Mucosa of gallbladder (tissue), 1 donor: ENCODE results near the gene ACAD8. TPM values are rescaled to one million over a fixed set of nuclear protein-coding genes. Genes with fewer than 3 reads are reported as not detected.
"Not testable (repeated sequence)": the region's sequence is repeated elsewhere in the genome, so short reads cannot be mapped to it uniquely, and the experiment has no call there.

Experiments
- DNase-seq: peaks from one replicate; pipeline ENCODE4 v3.0.0-alpha.2; 2020; ENCODE audit warnings: low spot score
- total RNA-seq: library from RNA; stranded (reverse); gene quantifications from one replicate; pipeline ENCODE4 v1.2.1, GENCODE V29; 2021
- donor health status: DM: no; HTN: no; CAD: no.

ACAD8 gene
- total RNA-seq, 1 donor from 2014 or later, result 29.7 TPM

DNA sequence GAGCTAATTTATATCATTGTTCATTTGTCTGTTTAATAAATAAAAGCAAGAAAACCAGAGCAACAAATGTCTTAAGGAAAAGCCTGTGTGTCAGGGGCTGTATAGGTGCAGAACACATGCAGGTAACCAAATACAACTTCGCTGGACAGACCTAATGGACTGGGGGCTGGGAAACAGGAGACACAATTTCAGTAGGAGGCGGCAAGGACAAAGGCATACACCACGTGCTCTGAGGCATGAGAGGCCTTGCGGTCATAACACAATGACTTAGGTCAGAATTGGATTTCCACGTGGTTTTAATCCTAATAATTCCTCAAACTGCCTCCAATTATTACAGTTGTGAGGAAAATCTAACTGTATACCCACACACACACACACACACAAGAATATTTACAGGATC, 14.1 kb downstream of the ACAD8 start:
- no peak for DNase-seq

GRCh38 chr11:134267966-134268365, 14.6 kb downstream of the ACAD8 start:
- no peak for DNase-seq

DNA sequence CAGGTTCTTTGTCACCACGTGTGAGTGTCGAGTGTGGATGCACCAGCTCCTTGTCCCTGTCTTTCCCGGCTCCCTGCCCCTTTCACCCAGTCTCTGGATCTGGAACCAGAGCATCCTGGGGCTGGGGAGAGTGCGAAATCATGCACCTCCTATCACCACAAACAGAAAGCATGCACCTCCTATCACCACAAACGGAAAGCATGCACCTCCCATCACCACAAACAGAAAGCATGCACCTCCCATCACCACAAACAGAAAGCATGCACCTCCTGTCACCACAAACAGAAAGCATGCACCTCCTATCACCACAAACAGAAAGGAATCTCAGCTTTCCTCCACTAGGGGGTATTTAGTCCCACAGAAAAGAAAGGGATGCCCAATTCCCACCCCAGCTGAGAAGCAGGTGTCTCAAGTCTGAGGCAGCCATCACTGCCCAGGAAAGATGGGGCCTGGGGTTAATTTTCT, 16.9 kb downstream of the ACAD8 start:
- no peak for DNase-seq

- no peak for DNase-seq
These were observed 18.6 kb downstream of the ACAD8 start for GRCh38 chr11:134271978-134272377.

DNA sequence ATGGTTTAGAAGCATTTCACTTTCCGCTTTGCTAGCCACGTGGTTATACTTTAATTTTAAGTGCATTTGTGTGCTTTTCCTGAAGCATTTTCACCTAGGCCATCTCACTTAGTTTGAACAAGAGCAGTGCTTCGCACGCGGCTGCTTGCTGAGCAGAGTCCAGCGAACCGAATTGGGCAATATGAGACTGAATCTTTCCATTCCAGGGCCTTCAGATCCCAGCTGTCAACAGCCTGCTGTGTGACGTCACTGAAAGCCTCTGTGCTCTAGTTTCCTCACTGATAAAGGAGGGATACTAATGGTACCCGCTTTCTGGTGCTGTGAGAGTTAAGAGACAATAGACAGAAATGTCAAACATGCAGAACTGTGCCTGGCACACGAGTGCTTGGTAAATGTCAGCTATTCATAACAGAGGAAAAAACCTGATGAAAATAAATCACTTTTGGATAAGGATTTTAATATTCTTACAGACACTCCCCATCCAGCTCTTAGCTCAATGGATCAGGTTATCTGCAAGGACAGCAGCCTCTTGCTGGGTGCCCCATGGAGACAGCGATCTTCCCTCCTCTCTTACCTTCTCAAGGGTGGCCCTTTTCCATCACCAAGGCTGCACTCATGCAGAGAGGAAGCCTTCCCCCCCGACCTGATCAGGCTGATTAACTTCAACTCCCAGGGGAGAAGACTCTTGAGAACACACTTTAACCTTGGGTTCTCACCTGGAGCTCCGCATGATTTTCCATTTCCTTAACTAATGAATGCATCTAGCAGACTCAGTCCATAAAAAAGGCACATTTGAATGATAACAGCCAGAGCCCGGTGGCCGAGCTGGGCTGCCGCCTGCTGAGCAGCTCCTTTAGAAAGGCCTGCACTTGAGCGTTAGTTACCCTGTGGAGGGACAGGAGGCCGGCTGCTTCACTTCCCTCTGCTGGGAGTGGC, 19.3 kb downstream of the ACAD8 start:
- DNase-seq, result no peak

GRCh38 chr11:134273317-134273712, 19.9 kb downstream of the ACAD8 start:
- DNase-seq, result no peak

DNA sequence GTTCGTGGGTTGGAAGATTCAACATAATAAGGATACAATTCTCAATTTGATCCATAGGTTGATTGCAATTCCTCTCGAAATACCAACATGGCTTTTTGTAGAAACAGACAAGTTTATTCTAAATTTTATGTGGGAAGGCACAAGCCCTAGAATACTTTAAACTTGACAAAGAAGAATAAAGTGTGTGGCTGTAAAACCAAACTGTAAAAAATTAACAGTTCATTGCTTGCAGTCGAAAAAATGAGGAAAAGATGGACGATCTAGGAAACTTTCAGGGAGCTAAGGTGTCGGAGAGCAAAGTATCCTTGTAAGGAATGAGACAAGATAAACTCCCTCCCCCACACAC, 21.8 kb downstream of the ACAD8 start:
- DNase-seq, result no peak

DNA sequence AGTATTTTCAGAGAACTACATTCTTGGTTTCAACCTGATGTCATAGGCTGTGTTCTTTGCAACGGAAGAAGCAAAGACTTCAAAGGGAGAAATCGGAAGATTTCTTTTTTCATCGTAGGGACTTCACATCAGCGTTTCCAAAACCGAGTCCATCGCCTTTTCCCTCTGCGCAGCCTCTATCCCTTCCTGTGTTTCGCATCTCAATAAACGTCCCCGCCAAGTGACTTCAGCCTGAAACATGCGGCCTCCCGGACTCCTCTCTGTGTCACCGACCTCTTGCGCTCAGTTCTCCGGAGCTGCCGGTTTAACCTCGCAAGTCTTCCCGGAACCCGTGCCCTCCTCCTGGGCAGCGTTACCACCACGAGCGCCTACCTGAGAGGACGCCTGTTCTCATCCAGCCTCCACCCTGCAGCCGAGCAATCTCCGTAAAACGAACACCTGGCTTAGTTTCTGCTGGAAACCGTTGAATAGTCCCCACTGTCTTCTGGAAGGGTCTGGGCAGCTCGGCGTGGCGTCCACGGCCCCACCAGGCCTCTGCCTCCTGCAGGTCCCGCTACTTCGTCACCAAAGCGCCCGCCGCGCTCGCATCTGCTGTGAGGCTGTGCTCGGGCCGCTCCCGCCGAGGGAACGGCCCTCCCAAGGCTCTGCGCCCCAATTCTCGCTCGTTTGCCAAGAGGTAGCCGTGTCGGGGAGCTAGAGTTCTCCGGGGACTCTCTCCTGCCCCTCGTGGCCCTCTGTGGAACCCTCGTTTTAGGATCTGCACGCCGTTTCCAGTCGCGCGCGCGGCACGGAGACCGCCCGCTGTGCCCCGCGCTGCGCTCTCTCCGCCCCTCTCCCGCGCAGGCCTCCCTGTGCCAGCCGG, 22.4 kb downstream of the ACAD8 start, which contains the start of gene GLB1L3:
GLB1L3 (plus strand) TSS at position 846 of the 862 bp plus-strand sequence. CDS start 362 bp downstream, outside the sequence.
- DNase-seq, result no peak

DNA sequence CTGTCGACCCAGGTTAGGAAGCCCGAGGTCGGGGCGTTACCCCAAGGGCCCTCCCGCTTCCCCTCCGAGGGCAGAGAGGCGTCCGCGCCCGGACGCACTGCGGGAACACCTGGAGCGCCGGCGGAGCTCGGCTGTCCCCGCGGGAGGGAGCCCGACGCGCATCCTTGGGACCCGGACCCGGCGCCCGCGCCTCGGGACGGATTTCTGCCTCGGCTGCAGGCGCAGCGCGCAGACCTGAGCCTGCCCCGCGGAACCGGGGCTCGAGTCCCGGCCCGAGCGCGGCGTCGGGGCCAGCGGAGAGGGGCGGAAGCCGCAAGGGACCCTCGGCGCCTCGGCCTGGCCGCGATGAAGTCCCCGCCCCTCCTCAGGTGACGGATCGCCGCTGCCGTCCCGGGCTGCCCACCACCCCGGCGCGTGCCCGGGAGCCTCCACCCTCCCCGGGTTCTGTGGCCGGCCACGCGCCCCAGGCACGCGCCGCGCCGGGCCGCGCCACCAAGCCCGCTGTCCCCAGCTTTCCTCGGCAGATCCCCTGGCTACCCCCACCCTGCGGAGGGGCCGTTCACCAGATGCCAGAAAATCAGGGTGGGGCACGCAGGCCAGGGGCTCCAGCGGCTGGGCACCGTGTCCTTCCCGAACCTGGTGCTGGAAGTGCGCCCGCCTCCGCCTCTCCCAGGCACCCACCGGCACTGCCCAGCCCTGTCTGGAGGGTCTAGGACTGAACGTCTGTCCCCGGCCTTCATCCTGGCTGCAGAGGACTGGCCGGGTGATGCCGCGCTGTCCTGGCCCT, 23.2 kb downstream of the ACAD8 start:
- no peak for DNase-seq

GRCh38 chr11:134277183-134278001, 24.0 kb downstream of the ACAD8 start:
- DNase-seq, result peak; percentile 6

DNA sequence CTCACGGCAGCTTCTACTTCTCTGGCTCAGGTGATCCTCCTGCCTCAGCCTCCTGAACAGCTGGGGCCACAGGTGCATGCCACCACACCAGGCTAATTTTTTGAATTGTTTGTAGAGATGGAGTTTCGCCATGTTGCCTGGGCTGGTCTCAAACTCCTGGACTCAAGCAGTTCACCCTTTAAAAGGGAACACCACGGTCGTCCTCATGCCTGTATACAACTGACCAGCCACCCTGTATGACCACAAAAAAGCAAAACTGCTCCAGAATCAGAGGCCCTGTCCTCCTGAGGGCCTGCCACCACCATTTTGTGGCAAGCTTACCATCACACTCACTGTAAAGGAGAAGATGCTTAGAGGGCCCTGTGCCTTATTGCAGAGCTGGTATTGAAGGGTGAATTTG, 25.0 kb downstream of the ACAD8 start:
- DNase-seq, result no peak

GRCh38 chr11:134281635-134282034, 28.3 kb downstream of the ACAD8 start:
- DNase-seq, result not testable (repeated sequence)

GRCh38 chr11:134282121-134283045, 29.0 kb downstream of the ACAD8 start:
- DNase-seq, result no peak

DNA sequence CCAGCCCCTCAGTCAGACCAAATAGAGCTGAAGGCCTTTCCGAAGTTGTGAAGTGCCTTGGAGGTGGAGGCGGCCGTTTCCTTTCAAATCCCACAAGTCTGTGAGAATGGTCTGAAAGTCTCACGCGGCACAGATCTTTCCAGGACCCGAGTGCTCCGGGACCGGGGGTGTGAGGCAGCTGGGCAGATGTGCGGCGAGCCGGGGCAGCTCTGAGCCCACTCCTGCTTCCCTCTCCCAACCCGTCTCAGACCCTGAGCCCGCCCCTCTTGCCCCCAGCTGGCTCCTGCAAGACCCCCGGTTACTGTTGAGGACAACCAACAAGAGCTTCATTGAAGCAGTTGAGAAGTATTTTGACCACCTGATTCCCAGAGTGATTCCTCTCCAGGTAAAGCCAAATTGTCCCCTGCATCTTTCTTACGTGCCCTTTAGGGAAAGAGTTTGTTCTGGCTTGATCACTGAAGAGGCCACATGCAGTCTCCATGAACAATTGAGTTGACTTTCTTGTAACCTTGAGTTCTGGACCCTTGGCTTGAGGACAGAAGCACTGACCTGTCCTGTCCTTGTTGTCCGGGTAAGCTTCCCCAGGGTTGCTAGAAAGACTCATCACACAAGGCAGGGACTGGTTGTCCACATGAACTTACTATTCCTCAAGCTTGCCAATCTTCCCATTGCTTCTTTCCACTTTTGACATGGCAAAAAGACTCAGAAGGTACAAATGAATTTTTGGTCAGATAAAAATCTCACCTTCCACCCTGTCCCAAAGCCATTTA, 30.3 kb downstream of the ACAD8 start:
- no peak for DNase-seq

GRCh38 chr11:134284349-134284748, 31.0 kb downstream of the ACAD8 start:
- DNase-seq, result not testable (repeated sequence)

GRCh38 chr11:134287561-134287960, 34.2 kb downstream of the ACAD8 start:
- no peak for DNase-seq

DNA sequence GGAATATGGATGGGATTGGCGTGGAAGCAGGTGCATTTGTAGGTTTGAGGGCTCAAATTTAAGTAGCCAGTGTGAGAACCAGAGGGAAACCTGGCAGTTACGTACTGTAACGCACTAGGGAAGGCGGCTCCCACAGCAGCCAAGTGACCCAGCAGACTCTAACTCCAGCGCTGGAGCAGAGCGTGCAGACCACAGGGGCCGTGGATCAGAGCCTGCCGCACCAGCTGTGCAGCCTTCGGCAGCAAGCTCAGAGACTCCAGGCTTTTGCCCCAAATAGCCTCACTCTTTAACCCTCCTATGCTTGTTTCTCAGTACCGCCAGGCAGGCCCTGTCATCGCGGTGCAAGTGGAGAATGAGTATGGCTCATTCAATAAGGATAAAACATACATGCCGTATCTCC, 35.1 kb downstream of the ACAD8 start:
- DNase-seq, result no peak

GRCh38 chr11:134289167-134289566, 35.8 kb downstream of the ACAD8 start:
- no peak for DNase-seq

- DNase-seq, result no peak
These were observed 36.4 kb downstream of the ACAD8 start for GRCh38 chr11:134289789-134290188.
